NB4 (cell line): ENCODE data around the gene DUSP5.

Source experiments
- POLR2A ChIP-seq: IDR thresholded peaks from 2 replicates; pipeline ENCODE4 v1.6.1; 2011; ENCODE audit warnings: mild to moderate bottlenecking; ENCODE audit not compliant: insufficient read length; ENCODE audit errors: extremely low read depth
- TF ChIP-seq, protein P1 (sequence below): IDR thresholded peaks from one replicate; pipeline ENCODE4 v1.5.1; 2012; ENCODE audit warnings: low read depth, low read length

DNA sequence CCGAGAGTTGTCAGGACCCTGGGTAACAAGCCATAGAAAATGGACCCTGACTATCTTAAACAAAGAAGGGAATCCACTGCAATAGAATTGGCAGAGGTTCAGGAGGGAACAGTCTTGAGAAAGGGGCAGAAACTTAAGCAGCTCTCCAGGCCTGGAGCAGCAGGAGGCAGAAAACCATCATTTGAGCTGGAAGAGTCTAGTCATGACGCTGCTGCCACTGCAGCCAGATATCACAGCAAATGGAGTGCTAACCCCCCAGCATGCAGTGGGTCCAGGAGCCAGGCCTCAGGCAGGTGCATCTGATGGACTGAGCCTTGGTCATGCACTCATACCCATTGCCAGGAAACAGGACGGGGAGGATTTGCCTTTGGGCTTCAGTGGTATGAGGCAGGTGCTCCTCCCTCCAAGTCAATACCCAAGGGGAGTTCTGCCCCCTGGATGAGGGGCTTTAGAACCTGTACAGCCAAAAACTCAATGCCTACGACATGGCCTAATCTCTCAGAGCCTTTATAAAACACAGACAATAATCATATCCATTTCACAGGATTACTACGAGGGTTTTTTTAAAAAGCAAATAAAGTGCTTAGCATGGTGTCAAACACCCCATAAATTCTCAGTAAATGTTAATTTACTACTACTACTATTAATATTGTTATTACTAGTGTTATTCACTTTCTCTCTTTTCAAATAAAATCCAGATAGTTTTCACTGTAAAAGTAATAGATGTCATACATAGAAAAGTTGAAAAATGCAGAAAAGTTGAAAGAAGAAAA lies 30.7 kb downstream of the DUSP5 start:
- TF ChIP-seq, protein P1, sequence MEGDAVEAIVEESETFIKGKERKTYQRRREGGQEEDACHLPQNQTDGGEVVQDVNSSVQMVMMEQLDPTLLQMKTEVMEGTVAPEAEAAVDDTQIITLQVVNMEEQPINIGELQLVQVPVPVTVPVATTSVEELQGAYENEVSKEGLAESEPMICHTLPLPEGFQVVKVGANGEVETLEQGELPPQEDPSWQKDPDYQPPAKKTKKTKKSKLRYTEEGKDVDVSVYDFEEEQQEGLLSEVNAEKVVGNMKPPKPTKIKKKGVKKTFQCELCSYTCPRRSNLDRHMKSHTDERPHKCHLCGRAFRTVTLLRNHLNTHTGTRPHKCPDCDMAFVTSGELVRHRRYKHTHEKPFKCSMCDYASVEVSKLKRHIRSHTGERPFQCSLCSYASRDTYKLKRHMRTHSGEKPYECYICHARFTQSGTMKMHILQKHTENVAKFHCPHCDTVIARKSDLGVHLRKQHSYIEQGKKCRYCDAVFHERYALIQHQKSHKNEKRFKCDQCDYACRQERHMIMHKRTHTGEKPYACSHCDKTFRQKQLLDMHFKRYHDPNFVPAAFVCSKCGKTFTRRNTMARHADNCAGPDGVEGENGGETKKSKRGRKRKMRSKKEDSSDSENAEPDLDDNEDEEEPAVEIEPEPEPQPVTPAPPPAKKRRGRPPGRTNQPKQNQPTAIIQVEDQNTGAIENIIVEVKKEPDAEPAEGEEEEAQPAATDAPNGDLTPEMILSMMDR, result no peak
- no peak for TF ChIP-seq POLR2A
